NCI-H2227 (cell line): ENCODE data around the gene MFGE8.

Experiments
- DNase-seq: peaks from one replicate; lab custom pipeline; 2025; ENCODE audit not compliant: unreplicated experiment; lab: John Stamatoyannopoulos, UW

Gene MFGE8

DNA sequence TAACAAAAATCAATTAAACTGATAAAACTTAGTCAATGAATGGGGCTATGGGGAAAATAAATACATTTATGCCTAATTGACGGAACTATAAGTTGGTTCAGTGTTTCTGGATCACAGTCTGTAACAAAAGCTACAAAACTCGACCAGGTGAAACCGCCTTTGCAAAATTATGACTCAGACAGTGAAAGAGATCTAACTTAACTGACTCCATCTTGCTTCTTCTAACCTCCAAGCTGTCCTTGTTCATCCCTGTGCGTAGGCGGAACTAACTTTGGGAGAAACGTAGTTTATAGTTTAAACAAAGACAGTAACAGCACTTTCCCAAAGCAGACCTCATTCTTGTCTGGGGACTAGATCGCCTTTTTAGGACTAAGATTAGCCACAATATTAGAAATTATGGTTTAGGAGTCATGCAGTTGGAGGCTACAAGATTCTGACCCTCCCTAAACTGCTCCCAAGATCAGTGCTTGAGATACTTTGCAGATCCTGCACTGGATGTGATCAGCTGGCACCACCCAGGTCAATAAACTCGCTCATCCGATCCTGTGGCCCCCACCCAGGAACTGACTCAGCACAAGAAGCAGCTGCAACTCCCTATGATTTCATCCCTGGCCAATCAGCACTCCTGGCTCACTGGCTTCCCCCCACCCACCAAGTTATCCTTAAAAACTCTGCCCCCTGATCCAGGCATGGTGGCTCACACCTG is 7.2 kb upstream of the MFGE8 start:
- no peak for DNase-seq

GRCh38 chr15:88918738-88919137 is 5.6 kb upstream of the MFGE8 start:
- no peak for DNase-seq

DNA sequence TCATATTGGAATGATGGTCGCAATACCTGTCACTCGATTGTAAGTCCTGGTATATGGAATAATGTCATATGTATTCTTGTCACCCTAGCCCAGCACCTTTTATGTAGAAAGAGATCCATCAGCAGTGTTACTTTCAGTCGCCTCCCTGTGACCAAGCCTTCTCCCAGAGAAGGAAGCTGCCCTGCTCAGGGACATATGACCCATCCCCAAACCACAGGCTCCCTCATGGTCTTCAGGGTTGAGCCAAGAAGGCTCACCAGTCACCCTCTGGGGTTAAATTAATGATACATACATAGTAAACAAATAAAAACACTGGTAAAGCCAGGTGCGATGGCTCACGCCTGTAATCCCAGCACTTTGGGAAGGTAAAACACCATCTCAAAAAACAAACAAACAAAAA is 4.6 kb upstream of the MFGE8 start:
- no peak for DNase-seq

- no peak for DNase-seq
Observed at GRCh38 chr15:88915354-88915753, 2.2 kb upstream of the MFGE8 start.

GRCh38 chr15:88913850-88914169 is 631 bp upstream of the MFGE8 start:
- no peak for DNase-seq

DNA sequence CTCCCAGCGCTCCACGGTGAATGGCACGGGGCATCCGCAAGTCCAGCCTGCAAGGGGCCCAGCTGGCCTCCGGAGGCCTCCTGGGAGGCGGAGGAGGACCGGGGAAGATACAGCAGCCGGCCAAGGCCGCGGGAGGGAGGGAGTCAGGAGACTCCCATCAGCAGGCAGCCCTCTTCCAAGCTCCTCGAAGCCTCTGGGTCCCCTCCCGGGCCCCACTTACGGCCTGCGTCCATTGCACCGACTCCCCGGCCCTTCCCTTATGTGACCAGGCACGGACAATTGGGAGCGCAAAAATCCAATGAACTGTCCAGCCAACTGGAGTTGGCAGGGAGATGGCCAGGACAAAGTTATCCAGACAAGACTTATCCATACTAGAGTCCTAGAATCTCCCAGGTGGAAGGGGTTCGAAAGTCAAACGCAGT is 668 bp downstream of the MFGE8 start:
- no peak for DNase-seq

DNA sequence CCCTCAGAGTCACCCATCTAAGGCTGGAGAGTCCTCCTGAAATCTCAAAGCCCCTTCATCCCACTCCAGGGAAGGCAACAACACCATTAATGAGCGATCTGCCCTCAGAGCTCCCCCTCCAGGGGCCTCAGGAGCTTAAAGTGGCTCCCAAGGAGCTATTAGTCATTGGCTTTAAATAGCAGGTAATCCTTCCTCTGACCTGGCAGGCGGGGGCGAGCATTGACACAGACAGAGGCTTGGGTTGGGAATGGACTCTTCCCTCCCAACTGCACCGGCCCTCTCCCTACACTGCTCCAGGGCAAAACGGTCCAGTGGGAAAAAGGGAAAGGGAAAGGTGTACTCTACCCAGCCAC is 1.4 kb downstream of the MFGE8 start:
- peak; percentile 2 for DNase-seq

DNA sequence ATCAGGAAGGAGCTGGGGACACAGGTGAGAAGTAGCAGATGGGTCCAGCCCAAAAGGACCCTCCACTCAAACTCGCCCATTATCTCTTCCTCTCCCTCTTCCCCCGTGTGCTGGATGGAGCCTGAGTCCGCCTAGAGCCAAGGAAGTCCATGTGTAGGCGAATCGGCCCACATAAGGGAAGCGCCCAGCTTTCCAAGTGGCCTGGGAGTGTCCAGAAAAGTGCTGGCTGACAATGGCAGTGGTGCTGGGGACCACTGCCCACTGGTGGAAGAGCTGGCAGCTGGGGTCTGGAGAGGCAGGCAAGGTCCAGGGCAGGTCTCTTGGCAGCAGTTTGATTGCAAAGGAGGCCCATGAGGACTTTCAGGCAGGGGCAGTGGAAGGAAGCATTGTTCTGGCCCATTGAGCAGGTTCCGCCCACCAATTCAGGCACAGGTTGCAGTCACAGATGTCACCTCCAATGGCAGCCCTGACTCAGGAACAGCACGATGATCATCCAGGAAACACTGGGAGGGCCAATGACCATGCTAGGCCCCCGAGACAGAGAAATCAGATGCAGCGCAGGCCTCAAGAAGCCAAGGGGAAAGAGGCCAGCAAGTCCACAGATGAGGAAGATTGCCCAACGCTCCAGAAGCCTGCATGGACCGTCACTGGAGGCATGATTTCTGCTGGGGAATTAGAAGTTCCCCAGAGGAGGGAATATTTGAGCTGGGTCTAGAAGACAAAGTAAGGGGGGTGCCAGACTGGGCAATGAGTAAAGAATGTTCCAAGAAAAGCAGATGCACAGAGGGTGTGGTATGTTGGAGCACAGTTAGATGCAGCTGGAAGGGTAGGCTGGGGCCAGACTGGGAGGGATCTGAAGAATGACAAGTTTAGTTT is 3.0 kb downstream of the MFGE8 start:
- DNase-seq, result no peak

DNA sequence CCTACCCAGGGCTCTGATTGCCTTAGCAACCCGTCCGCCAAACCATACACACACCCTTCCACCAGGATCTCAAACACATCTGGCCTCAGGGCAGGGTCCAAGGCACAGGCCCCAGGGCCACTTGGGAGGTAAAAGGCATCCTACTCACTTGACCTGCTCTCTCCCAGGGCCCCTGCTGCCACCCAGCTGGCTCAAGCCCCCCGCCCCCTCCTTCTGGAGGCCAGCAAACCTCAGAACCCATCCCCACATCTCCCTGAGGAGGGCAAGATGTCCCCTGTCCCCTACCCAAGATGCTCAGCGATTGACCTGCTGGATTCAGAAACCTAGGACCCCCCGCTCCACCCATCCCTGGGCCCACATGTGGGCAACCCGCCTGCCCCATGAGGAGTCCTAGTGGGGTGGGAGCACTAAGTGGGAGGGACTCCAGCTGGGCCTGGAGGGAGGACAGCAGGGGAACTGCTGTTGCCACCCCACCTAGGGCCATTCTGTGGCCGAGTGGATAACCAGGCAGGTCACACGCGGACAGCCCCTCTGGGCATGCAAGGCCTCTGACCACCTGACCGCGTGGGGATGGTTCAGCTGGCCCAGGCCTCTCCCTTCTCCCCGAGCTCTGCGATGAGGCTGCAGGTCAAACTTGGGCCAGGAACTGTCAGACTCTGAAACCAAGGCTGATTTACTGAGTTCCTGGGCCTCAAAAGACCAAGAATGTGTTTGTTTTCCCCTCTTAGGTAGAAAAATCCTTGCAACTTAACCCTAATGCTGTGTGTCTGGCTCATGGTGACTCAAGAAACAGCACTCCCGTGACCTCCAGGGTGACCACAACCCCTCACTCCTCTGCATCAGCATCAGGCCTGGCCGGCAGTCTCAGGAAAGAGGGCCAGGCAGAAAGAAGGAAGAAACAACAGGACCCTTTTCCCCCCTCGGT is 4.2 kb downstream of the MFGE8 start:
- no peak for DNase-seq

DNA sequence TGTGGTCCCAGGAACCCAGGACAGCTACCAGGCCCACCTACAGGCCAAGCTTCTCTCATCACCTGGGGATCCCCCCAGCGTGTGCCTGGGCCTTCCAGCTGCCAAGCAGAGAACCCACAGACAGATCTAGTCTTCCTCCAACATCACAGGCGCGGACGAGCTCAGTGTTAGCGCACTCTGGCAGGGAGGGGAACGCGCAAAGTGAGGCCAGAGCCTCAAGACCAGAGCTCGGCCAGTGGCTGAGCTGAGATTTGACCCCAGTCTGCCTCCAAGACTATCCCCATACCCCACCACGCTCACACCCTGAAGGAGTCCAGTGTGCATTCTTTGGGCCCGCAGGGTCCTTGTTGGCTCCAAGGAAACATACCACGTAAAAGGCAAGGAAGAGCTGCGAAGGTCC is 5.1 kb downstream of the MFGE8 start:
- DNase-seq, result no peak

DNA sequence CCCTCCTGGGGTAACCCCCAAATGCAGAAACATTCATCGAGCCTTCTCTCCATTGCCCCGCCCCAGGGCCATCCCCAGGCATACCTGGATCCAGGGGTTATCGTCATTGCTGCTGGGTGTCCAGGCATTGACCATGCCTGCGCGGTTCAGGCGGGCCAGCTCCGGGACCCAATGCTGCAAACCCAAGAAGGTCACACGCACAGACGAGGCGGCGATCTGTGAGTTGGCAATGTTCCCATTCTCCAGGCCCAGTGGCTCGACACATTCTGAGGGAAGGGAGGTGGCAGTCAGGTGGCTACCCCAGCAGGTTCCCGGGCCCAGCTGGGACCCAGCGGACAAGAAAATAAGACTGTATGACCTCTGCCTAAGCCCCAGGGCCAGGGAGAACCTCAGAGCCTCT is 6.1 kb downstream of the MFGE8 start:
- no peak for DNase-seq

- DNase-seq, result no peak
Observed at GRCh38 chr15:88906551-88906950, 6.6 kb downstream of the MFGE8 start.

GRCh38 chr15:88906130-88906529 is 7.0 kb downstream of the MFGE8 start:
- no peak for DNase-seq

DNA sequence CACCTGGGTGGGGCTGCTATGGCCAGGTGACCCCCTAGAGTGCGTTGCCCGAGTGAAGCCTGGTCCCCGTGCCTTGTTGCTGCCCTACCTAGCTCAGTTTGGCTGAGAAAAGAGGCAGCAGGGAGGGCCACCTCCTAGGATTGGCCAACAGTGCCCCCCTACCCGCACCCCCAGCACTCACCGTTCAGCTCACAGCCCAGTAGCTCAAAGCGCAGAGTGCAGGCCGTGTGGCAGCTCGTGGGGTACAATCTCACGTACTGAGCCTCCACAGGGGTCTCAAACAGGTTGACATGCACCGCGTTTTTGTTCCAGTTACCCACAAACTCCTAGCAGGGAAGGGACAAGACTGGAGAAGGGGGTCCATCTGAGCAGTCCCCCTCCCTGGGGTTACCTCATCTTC is 7.6 kb downstream of the MFGE8 start:
- no peak for DNase-seq

DNA sequence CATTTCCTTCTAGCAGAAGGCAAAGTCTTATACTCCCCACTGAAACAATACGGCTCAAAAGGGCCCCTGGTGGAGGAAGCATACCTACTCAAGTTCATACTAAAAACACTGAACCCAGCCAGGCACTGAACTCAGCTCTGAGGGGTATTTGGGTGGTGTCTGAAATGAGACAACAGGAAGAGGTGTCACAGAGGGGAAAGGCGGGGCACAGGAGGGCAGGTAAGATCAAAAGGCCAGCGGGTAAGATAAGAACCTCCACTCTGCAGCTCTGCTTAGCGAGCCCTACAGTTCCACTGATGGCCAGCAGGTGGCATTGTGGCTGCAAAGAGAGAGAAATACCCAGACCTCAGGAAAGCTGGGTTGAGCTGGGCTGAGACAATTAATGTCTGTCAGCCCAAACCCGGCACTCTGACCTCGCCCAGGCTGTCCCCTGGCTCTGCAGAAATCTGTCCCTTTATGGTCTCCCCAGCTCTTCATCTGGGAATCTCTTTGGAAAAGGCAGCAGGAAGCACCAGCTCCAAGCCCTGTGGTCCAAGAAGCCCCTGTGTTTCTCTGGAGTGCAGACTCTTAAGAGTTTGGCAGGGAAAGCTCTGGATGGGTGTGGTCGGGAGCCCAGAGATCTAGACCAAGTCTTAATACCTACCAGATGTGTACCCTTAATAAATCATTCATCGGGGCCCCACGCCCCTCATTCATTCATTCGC is 8.4 kb downstream of the MFGE8 start:
- peak; percentile 71 for DNase-seq

DNA sequence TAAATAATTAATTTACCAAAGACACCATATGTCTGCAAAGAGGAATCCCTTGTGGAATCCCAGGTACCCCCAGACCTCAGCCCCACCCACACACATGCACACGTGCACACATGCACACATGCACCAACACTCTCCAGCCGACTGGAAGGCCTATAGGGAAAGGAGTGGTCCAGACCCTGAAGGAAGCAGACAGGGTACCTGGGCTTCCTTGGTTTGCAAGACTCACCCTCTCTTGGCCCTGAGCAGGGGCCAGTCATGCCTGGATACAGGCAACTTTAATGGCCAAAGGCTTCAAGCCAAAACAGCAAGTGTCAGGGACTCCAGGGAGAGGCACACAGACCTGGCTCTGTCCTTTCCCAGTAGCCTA is 8.9 kb downstream of the MFGE8 start:
- DNase-seq, result no peak

DNA sequence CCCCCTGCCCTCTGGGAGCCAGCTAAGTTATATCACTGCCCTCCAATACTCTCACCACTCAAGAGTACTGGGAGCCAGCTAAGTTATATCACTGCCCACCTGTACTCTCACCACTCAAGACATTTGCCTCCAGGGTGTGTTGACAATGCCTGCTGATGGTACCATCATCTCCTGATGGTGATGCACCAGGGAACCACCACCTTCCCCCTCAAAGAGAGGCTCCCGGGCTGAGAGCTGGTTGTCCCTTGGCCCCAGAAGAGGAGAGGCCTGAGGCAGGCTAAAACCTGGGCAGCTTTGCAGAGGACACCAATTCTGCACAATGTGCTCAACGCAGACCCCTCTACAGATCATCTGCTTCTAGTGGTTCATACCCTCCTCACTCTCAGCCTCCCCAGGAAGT is 10.3 kb downstream of the MFGE8 start:
- DNase-seq, result no peak

DNA sequence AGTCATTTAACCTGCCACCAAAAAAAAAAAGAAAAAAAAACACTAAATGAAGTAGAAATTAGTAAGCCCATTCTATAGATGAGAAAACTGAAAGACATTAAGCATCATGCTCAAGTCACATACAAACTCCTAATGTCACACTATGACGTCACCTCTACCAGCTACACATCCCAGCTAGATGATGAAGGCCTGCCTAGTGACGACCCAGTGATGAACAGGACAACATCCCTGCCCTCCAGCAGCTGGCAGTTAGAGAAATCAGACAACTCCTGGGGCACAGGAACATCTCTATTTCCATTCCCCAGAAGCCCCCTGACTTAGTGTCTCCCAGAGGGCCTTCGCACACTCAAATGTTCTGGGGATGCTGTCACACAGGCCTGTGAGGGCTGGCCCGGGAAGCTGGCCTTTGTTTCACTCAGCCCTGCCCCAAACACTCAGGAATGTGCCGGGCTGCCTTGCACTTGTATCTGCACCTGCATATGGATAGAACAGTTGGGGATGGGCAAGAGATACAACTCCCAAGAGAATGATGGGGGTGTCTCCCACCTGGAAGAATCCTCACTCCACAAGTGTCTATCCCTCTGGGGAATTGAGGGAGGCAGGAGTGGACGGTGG is 10.9 kb downstream of the MFGE8 start:
- no peak for DNase-seq

GRCh38 chr15:88901508-88902220 is 11.5 kb downstream of the MFGE8 start:
- DNase-seq, result no peak

- DNase-seq, result no peak
Observed at GRCh38 chr15:88900982-88901418, 12.2 kb downstream of the MFGE8 start.
